Measurements from ENCODE around the gene PIP. TPM values are rescaled to one million over a fixed set of nuclear protein-coding genes. Genes with fewer than 3 reads are reported as not detected.

Gene PIP, protein sequence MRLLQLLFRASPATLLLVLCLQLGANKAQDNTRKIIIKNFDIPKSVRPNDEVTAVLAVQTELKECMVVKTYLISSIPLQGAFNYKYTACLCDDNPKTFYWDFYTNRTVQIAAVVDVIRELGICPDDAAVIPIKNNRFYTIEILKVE
- not detected in 2 replicates for total RNA-seq

DNA sequence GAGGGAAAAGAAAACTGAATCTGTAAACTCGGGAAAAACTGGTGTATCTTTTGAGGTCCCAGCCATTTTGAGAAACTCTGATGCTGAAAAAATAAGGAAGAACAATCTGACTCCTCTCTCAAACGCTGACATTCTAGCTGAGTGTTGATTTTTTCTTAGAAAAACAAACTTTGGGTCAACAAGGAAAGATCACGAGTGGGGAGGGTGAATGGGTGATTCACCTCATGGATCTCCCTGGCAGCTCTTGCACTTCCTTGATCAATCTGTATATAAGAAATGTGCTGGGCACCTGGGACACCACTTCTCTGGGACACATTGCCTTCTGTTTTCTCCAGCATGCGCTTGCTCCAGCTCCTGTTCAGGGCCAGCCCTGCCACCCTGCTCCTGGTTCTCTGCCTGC is at the start of gene PIP:
TSS of gene PIP (plus strand) at position 297 of the 400 bp plus-strand sequence. CDS start at position 337, 40 bp downstream.

DNA sequence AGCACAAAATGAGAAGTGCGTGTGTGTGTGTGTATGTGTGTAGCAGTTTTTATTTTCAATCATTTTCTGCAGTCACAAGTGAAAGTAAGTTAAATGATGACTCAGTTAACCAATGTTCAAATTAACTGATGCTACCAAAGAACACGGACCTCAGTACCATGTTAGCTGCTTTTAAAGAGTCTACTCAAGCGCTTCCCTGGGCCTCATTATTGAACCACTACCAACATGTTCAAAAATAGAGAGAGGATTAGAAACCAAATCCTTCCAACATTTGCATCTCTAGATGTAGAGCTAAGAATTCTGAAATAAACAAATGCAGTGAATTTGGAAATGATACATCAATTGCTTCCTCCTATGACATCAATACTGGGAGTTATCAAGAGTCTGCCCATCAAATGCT is 51.1 kb downstream of the PIP start, which contains the start of gene TAS2R39:
TSS of gene TAS2R39 (plus strand) at position 396 of the 400 bp plus-strand sequence. CDS start at position 396, 0 bp downstream.

Other genes starting within 250 kb of the PIP start
- gene TRPV6, start 246.3 kb upstream of the PIP start, total RNA-seq = not detected in 2 replicates
- not detected in 2 replicates for gene TRPV5, start 198.3 kb upstream of the PIP start, total RNA-seq
- gene LLCFC1, start 192.6 kb upstream of the PIP start, total RNA-seq = not detected in 2 replicates
- not detected in 2 replicates for gene KEL, start 169.7 kb upstream of the PIP start, total RNA-seq
- not detected in 2 replicates for gene OR9A2, start 104.9 kb upstream of the PIP start, total RNA-seq
- gene OR6V1, start 79.7 kb upstream of the PIP start, total RNA-seq = not detected in 2 replicates
- not detected in 2 replicates for gene TAS2R39, start 51.3 kb downstream of the PIP start, total RNA-seq
- gene TAS2R40, start 90.0 kb downstream of the PIP start, total RNA-seq = not detected in 2 replicates
- 93.0 and 96.8 TPM in 2 replicates for gene GSTK1, start 131.4 kb downstream of the PIP start, total RNA-seq
- not detected in 2 replicates for gene TMEM139, start 152.9 kb downstream of the PIP start, total RNA-seq
- gene CASP2, start 156.3 kb downstream of the PIP start, total RNA-seq = 8.1 and 9.6 TPM in 2 replicates
- gene CLCN1, start 184.0 kb downstream of the PIP start, total RNA-seq = under 0.01 TPM in 1 of 2 replicates, not detected in the other
- gene FAM131B, start 230.6 kb downstream of the PIP start, total RNA-seq = 1.3 and 1.8 TPM in 2 replicates
- 75.5 and 93.1 TPM in 2 replicates for gene ZYX, start 249.3 kb downstream of the PIP start, total RNA-seq